ENCODE results near the gene MFSD2A. TPM values are rescaled to one million over a fixed set of nuclear protein-coding genes. Genes with fewer than 3 reads are reported as not detected.
A peak's percentile ranks its signal among the peaks of the same experiment; 100 is the strongest.
"Not testable (repeated sequence)": the region's sequence is repeated elsewhere in the genome, so short reads cannot be mapped to it uniquely, and the experiment has no call there.

Gene MFSD2A
- total RNA-seq (10 to 100 TPM; 15.7 to 20.5 TPM), polyA plus RNA-seq (ENCODE audit: insufficient read length in 2 of 2) (10 to 100 TPM; 34.8 to 42.9 TPM)
- long read RNA-seq, donor 1, transcript MFSD2A-202 (14 exons, 2,154 nt) = major isoform, 8 of 19 reads
- long read RNA-seq, donor 1, partial matches to known transcripts = 11 of 19 reads
- long read RNA-seq, donor 1, other reads (novel, unspliced or antisense) = 0 of 19 reads
- long read RNA-seq, donor 2, transcript MFSD2A-202 (14 exons, 2,154 nt) = major isoform, 7 of 7 reads
- long read RNA-seq, donor 2, partial matches to known transcripts = 0 of 7 reads
- long read RNA-seq, donor 2, other reads (novel, unspliced or antisense) = 0 of 7 reads
- long read RNA-seq, donor 3, transcript MFSD2A-202 (14 exons, 2,154 nt) = major isoform, 7 of 7 reads
- long read RNA-seq, donor 3, partial matches to known transcripts = 0 of 7 reads
- long read RNA-seq, donor 3, other reads (novel, unspliced or antisense) = 0 of 7 reads
- long read RNA-seq, donor 4, transcript MFSD2A-202 (14 exons, 2,154 nt) = major isoform, 30 of 63 reads
- long read RNA-seq, donor 4, partial matches to known transcripts = 32 of 63 reads
- long read RNA-seq, donor 4, other reads (novel, unspliced or antisense) = 0 of 63 reads

DNA sequence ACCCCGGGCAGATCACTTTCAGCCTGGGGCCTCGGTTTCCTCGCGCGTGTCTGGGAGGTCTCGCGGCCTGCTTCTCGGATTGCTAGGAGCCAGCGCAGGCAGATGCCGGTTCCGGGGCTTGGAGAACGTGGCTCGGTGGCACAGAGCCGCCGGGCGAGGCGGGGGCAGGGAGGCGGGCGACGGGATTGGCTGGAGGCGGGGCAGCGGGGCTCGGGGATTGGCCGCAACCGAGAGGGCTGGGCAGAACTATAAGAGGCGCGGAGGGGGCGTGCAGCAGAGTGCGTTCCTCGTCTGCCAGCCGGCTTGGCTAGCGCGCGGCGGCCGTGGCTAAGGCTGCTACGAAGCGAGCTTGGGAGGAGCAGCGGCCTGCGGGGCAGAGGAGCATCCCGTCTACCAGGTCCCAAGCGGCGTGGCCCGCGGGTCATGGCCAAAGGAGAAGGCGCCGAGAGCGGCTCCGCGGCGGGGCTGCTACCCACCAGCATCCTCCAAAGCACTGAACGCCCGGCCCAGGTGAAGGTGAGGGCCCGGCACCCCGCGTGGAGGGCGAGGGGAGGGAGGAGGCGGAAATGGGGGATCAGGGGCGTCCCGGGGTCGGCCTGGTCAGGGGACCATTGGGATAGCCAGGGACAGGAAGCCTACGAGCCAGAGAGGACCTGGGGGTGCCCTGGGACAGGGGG, at the start of gene MFSD2A:
TSS of gene MFSD2A (plus strand) at position 276 of the 677 bp plus-strand sequence. CDS start at position 424, 148 bp downstream.
- H3K4me3 ChIP-seq (ENCODE audit: low read depth, low read length) = peak within 1 kb of the TSS; percentile 40
- peaks cover 57% of the 10 kb centered on the region for H3K4me1 ChIP-seq (ENCODE audit: control insufficient read depth, insufficient read depth, low read length)
- H3K27me3 ChIP-seq (ENCODE audit: control insufficient read depth, insufficient read depth, low read length) = no peaks in the 10 kb centered on the region
- H3K9me3 ChIP-seq (ENCODE audit: control insufficient read depth, insufficient read depth, low read length) = no peaks in the 10 kb centered on the region
- no peak within 1 kb of the TSS for H3K27ac ChIP-seq (ENCODE audit: low read depth, low read length)
- H3K36me3 ChIP-seq (ENCODE audit: control insufficient read depth, insufficient read depth, low read length) = no peaks in the 10 kb centered on the region
- DNase-seq (ENCODE audit: low read depth in 4 of 6, low spot score in 6 of 6) = peak in 5 of 6 donors; percentile 73 to 98 (median 85)
- WGBS (ENCODE audit: insufficient coverage) = 0% methylated on average over 59 of the region's 62 CpGs

- no peaks in the 10 kb centered on the region for H3K36me3 ChIP-seq (ENCODE audit: control insufficient read depth, insufficient read depth, low read length)
- H3K27ac ChIP-seq (ENCODE audit: low read depth, low read length) = no peak overlapping the region
- peaks cover 16% of the 10 kb centered on the region for H3K4me1 ChIP-seq (ENCODE audit: control insufficient read depth, insufficient read depth, low read length)
- WGBS (ENCODE audit: insufficient coverage) = 100% methylated on average over 1 of the region's 4 CpGs
- peaks cover 7% of the 10 kb centered on the region for H3K27me3 ChIP-seq (ENCODE audit: control insufficient read depth, insufficient read depth, low read length)
- no peaks in the 10 kb centered on the region for H3K9me3 ChIP-seq (ENCODE audit: control insufficient read depth, insufficient read depth, low read length)
- no peak overlapping the region for H3K4me3 ChIP-seq (ENCODE audit: low read depth, low read length)
- no peak for DNase-seq (ENCODE audit: low read depth in 4 of 6, low spot score in 6 of 6)
Measured at GRCh38 chr1:39905172-39905571, 49.8 kb upstream of the MFSD2A start.

- H3K4me3 ChIP-seq (ENCODE audit: low read depth, low read length) = no peak overlapping the region
- no CpG with 5 or more reads among the region's 3 CpGs for WGBS (ENCODE audit: insufficient coverage)
- peaks cover 5% of the 10 kb centered on the region for H3K27me3 ChIP-seq (ENCODE audit: control insufficient read depth, insufficient read depth, low read length)
Measured at GRCh38 chr1:39907528-39908453, 47.2 kb upstream of the MFSD2A start.

GRCh38 chr1:39908534-39908933, 46.4 kb upstream of the MFSD2A start:
- Histone ChIP-seq H3K27ac (ENCODE audit: low read depth, low read length) (no peak overlapping the region), H3K27me3 (ENCODE audit: control insufficient read depth, insufficient read depth, low read length) (no peaks in the 10 kb centered on the region), H3K9me3 (ENCODE audit: control insufficient read depth, insufficient read depth, low read length) (no peaks in the 10 kb centered on the region), H3K4me3 (ENCODE audit: low read depth, low read length) (no peak overlapping the region), H3K36me3 (ENCODE audit: control insufficient read depth, insufficient read depth, low read length) (no peaks in the 10 kb centered on the region), H3K4me1 (ENCODE audit: control insufficient read depth, insufficient read depth, low read length) (no peaks in the 10 kb centered on the region)
- no CpG with 5 or more reads among the region's 2 CpGs for WGBS (ENCODE audit: insufficient coverage)
- DNase-seq (ENCODE audit: low read depth in 4 of 6, low spot score in 6 of 6) = no peak

More at GRCh38 chr1:39907528-39908453, 47.2 kb upstream of the MFSD2A start:
- H3K9me3 ChIP-seq (ENCODE audit: control insufficient read depth, insufficient read depth, low read length) = no peaks in the 10 kb centered on the region
- peaks cover 2% of the 10 kb centered on the region for H3K4me1 ChIP-seq (ENCODE audit: control insufficient read depth, insufficient read depth, low read length)
- H3K27ac ChIP-seq (ENCODE audit: low read depth, low read length) = no peak overlapping the region
- no peak for DNase-seq (ENCODE audit: low read depth in 4 of 6, low spot score in 6 of 6)
- no peaks in the 10 kb centered on the region for H3K36me3 ChIP-seq (ENCODE audit: control insufficient read depth, insufficient read depth, low read length)

- no peak for DNase-seq (ENCODE audit: low read depth in 4 of 6, low spot score in 6 of 6)
- Histone ChIP-seq H3K4me3 (ENCODE audit: low read depth, low read length) (no peak overlapping the region), H3K4me1 (ENCODE audit: control insufficient read depth, insufficient read depth, low read length) (no peaks in the 10 kb centered on the region), H3K9me3 (ENCODE audit: control insufficient read depth, insufficient read depth, low read length) (no peaks in the 10 kb centered on the region), H3K36me3 (ENCODE audit: control insufficient read depth, insufficient read depth, low read length) (no peaks in the 10 kb centered on the region), H3K27ac (ENCODE audit: low read depth, low read length) (no peak overlapping the region), H3K27me3 (ENCODE audit: control insufficient read depth, insufficient read depth, low read length) (no peaks in the 10 kb centered on the region)
- WGBS (ENCODE audit: insufficient coverage) = 85% methylated on average over 3 of the region's 3 CpGs
Measured at GRCh38 chr1:39910263-39910662, 44.7 kb upstream of the MFSD2A start.

- H3K4me1 ChIP-seq (ENCODE audit: control insufficient read depth, insufficient read depth, low read length); H3K36me3 ChIP-seq (ENCODE audit: control insufficient read depth, insufficient read depth, low read length); H3K9me3 ChIP-seq (ENCODE audit: control insufficient read depth, insufficient read depth, low read length); H3K27ac ChIP-seq (ENCODE audit: low read depth, low read length); H3K27me3 ChIP-seq (ENCODE audit: control insufficient read depth, insufficient read depth, low read length); DNase-seq (ENCODE audit: low read depth in 4 of 6, low spot score in 6 of 6); H3K4me3 ChIP-seq (ENCODE audit: low read depth, low read length): not testable (repeated sequence)
- WGBS (ENCODE audit: insufficient coverage) = no CpG with 5 or more reads among the region's 30 CpGs
Measured at GRCh38 chr1:39913136-39913535, 41.8 kb upstream of the MFSD2A start.

DNA sequence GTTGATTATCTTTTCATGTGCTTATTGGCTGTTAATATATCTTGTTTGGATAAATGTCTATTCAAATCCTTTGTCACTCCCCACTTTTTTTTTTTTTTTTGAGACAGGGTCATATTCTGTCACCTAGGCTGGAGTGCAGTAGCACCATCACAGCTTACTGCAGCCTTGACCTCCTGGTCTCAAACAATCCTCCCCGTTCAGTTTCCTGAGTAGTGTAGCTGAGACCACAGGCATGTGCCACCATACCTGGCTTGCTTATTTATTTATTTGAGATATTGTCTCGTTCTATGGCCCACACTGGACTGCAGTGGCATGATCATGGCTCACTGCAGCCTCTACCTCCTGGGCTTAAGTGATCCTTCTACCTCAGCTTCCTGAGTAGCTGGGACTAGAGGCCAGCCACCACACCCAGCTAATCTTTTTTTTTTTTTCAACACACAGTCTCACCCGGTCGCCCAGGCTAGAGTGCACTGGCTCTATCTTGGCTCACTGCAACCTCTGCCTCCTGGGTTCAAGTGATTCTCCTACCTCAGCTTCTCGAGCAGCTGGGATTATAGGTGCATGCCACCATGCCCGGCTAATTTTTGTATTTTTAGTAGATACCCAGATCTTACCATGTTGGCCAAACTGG, 39.3 kb upstream of the MFSD2A start:
- Histone ChIP-seq H3K4me3 (ENCODE audit: low read depth, low read length) (no peak overlapping the region), H3K27ac (ENCODE audit: low read depth, low read length) (no peak overlapping the region), H3K27me3 (ENCODE audit: control insufficient read depth, insufficient read depth, low read length) (no peaks in the 10 kb centered on the region), H3K4me1 (ENCODE audit: control insufficient read depth, insufficient read depth, low read length) (no peaks in the 10 kb centered on the region), H3K9me3 (ENCODE audit: control insufficient read depth, insufficient read depth, low read length) (no peaks in the 10 kb centered on the region), H3K36me3 (ENCODE audit: control insufficient read depth, insufficient read depth, low read length) (no peaks in the 10 kb centered on the region)
- no peak for DNase-seq (ENCODE audit: low read depth in 4 of 6, low spot score in 6 of 6)
- 100% methylated on average over 1 of the region's 6 CpGs for WGBS (ENCODE audit: insufficient coverage)

- H3K27ac ChIP-seq (ENCODE audit: low read depth, low read length) = no peak overlapping the region
- no peak overlapping the region for H3K4me3 ChIP-seq (ENCODE audit: low read depth, low read length)
- DNase-seq (ENCODE audit: low read depth in 4 of 6, low spot score in 6 of 6) = no peak
- H3K4me1 ChIP-seq (ENCODE audit: control insufficient read depth, insufficient read depth, low read length) = peaks cover 5% of the 10 kb centered on the region
- no peaks in the 10 kb centered on the region for H3K9me3 ChIP-seq (ENCODE audit: control insufficient read depth, insufficient read depth, low read length)
- peaks cover 8% of the 10 kb centered on the region for H3K27me3 ChIP-seq (ENCODE audit: control insufficient read depth, insufficient read depth, low read length)
- H3K36me3 ChIP-seq (ENCODE audit: control insufficient read depth, insufficient read depth, low read length) = no peaks in the 10 kb centered on the region
- WGBS (ENCODE audit: insufficient coverage) = 100% methylated on average over 1 of the region's 2 CpGs
Measured at GRCh38 chr1:39917825-39918224, 37.1 kb upstream of the MFSD2A start.

- H3K27ac ChIP-seq (ENCODE audit: low read depth, low read length) = no peak overlapping the region
- DNase-seq (ENCODE audit: low read depth in 4 of 6, low spot score in 6 of 6) = peak in 2 of 6 donors; percentile 56 to 79
- H3K4me1 ChIP-seq (ENCODE audit: control insufficient read depth, insufficient read depth, low read length) = peaks cover 5% of the 10 kb centered on the region
- WGBS (ENCODE audit: insufficient coverage) = 25% methylated on average over 2 of the region's 3 CpGs
- H3K36me3 ChIP-seq (ENCODE audit: control insufficient read depth, insufficient read depth, low read length) = no peaks in the 10 kb centered on the region
- H3K9me3 ChIP-seq (ENCODE audit: control insufficient read depth, insufficient read depth, low read length) = no peaks in the 10 kb centered on the region
- H3K4me3 ChIP-seq (ENCODE audit: low read depth, low read length) = no peak overlapping the region
- peaks cover 8% of the 10 kb centered on the region for H3K27me3 ChIP-seq (ENCODE audit: control insufficient read depth, insufficient read depth, low read length)
Measured at GRCh38 chr1:39919545-39919944, 35.4 kb upstream of the MFSD2A start.
